HepG2 (cell line): ENCODE measurements around the gene SH3PXD2A. TPM values are rescaled to one million over a fixed set of nuclear protein-coding genes. Genes with fewer than 3 reads are reported as not detected.

Source experiments
- CEBPZ ChIP-seq: IDR thresholded peaks from 2 replicates; pipeline ENCODE4 v1.6.1; 2012; ENCODE audit warnings: low read length, improper control_type of control experiment
- GATAD2A ChIP-seq: IDR thresholded peaks from 2 replicates; pipeline ENCODE4 v1.6.1; 2016
- HMGXB3 ChIP-seq: sonication (generic); formaldehyde crosslinking; IDR thresholded peaks from 2 replicates; pipeline ENCODE4 v1.4.0; 2020; ENCODE audit warnings: missing genetic modification reagents, borderline replicate concordance
- PLRG1 ChIP-seq: fragments of 450-650 bp; conservative IDR thresholded peaks from 2 replicates; pipeline ENCODE4 v1.6.1; 2016
- PTBP1 ChIP-seq: fragments of 200-400 bp; formaldehyde crosslinking; IDR thresholded peaks from 2 replicates; pipeline ENCODE4 v1.6.1; 2018; ENCODE audit warnings: low read length, low read depth; ENCODE audit not compliant: poor library complexity, severe bottlenecking
- RNF2 ChIP-seq: fragments of 450-650 bp; conservative IDR thresholded peaks from 2 replicates; pipeline ENCODE4 v1.6.1; 2016; ENCODE audit warnings: low read depth
- SMC3 ChIP-seq: IDR thresholded peaks from 2 replicates; pipeline ENCODE4 v1.6.1; 2011; ENCODE audit warnings: low read length, improper control_type of control experiment
- SOX6 ChIP-seq, 2 experiments: fragments of 450-650 bp in 1 of 2; sonication (generic) in 1 of 2; formaldehyde crosslinking in 1 of 2; IDR thresholded peaks; 2 replicates each; pipeline versions ENCODE4 v1.4.0 to v1.6.1; 2017 to 2020; ENCODE audit warnings: antibody characterized with exemption in 1 of 2, mild to moderate bottlenecking in 1 of 2, missing genetic modification reagents in 1 of 2
- ZNF234 ChIP-seq: sonication (generic); formaldehyde crosslinking; conservative IDR thresholded peaks from 2 replicates; pipeline ENCODE4 v1.5.1; 2020; ENCODE audit warnings: mild to moderate bottlenecking, missing genetic modification reagents
- ZNF292 ChIP-seq: sonication (generic); formaldehyde crosslinking; IDR thresholded peaks from 2 replicates; pipeline ENCODE4 v1.8.1; 2022; ENCODE audit warnings: mild to moderate bottlenecking, low read depth, missing genetic modification reagents, borderline replicate concordance
- ZNF337 ChIP-seq: sonication (generic); formaldehyde crosslinking; IDR thresholded peaks from 2 replicates; pipeline ENCODE4 v1.5.1; 2020; ENCODE audit warnings: missing genetic modification reagents, low read depth, mild to moderate bottlenecking, borderline replicate concordance
- ZNF670 ChIP-seq: sonication (generic); formaldehyde crosslinking; IDR thresholded peaks from 2 replicates; pipeline ENCODE4 v1.8.0; 2022; ENCODE audit warnings: mild to moderate bottlenecking, missing genetic modification reagents, borderline replicate concordance
- polyA plus RNA-seq, 8 experiments: library from polyadenylated mRNA; depleted of rRNA in 3 of 8; stranded (reverse) in 7 of 8; unstranded in 1 of 8; fragments of >200 nt; fragmentation: Illumina TruSeq in 4 of 8; extraction: Trizol in 4 of 8; gene quantifications; 2 replicates each; pipeline versions ENCODE4 v1.2.1 to v1.2.3, GENCODE V29; 2011 to 2016; ENCODE audit warnings: low read depth in 4 of 8, missing spikeins in 1 of 8, mixed read lengths in 1 of 8; ENCODE audit not compliant: insufficient read depth in 1 of 8
- total RNA-seq, 5 experiments: library from RNA; depleted of rRNA; stranded (reverse); fragments of >200 nt; fragmentation: Illumina TruSeq; extraction: Trizol; gene quantifications; 2 replicates each; pipeline ENCODE4 v1.2.3, GENCODE V29; 2016; ENCODE audit warnings: low read depth in 1 of 5
- TF ChIP-seq, protein P1 (sequence below): sonication (generic); formaldehyde crosslinking; IDR thresholded peaks from 2 replicates; pipeline ENCODE4 v1.4.0; 2020; ENCODE audit warnings: mild to moderate bottlenecking, low read depth, missing genetic modification reagents

The SH3PXD2A gene
- total and polyA plus RNA-seq, 2 of the 13 experiments (the other 11 are each of a cell fraction or from before 2014, with no cell fraction given): 11.1 to 11.3 TPM

- 0 out of 2 replicates have a peak, but pooled peaks have one; percentile 29 for TF ChIP-seq ZNF670 (CRISPR knock-in tag)
- no peak for TF ChIP-seq SMC3
- no peak for TF ChIP-seq RNF2
- TF ChIP-seq, protein P1, sequence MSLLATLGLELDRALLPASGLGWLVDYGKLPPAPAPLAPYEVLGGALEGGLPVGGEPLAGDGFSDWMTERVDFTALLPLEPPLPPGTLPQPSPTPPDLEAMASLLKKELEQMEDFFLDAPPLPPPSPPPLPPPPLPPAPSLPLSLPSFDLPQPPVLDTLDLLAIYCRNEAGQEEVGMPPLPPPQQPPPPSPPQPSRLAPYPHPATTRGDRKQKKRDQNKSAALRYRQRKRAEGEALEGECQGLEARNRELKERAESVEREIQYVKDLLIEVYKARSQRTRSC (CRISPR knock-in tag): 0 out of 2 replicates have a peak, but pooled peaks have one; percentile 59
- peak; percentile 22; the same call in 1 of the 2 replicates for TF ChIP-seq GATAD2A (CRISPR knock-in tag)
- TF ChIP-seq ZNF292 (CRISPR knock-in tag): no peak
- no peak for TF ChIP-seq ZNF234 (CRISPR knock-in tag)
- TF ChIP-seq ZNF337 (CRISPR knock-in tag): no peak
- TF ChIP-seq PLRG1: no peak
- TF ChIP-seq PTBP1: no peak
- no peak for TF ChIP-seq HMGXB3 (CRISPR knock-in tag)
- TF ChIP-seq SOX6 (IDR thresholded peaks at IDR 0.05): no peak
- TF ChIP-seq SOX6 (CRISPR knock-in tag; IDR thresholded peaks at IDR 0.05): 0 out of 2 replicates have a peak, but pooled peaks have one; percentile 11
- no peak for TF ChIP-seq CEBPZ
Measured at GRCh38 chr10:103652599-103653281, 202.6 kb downstream of the SH3PXD2A start (continued).
